Vagina (tissue), 2 donors: ENCODE data around the gene ZNF273. TPM values are rescaled to one million over a fixed set of nuclear protein-coding genes. Genes with fewer than 3 reads are reported as not detected.

Experiments
- DNase-seq, 2 donors: peaks; one replicate each; pipeline ENCODE4 v3.0.0-alpha.2; 2017; ENCODE audit errors: extremely low spot score in 2 of 2
- H3K27ac ChIP-seq: fragments of 200-600 bp; sonication (generic); one replicate; pipeline ENCODE4 v1.5.1; 2019
- H3K27me3 ChIP-seq: fragments of 200-600 bp; sonication (generic); one replicate; pipeline ENCODE4 v1.5.1; 2019
- H3K36me3 ChIP-seq, 2 donors: fragments of 200-600 bp; sonication (generic); one replicate each; pipeline ENCODE4 v1.5.1; 2017 to 2019
- H3K4me1 ChIP-seq: fragments of 200-600 bp; sonication (generic); one replicate; pipeline ENCODE4 v1.5.1; 2019
- H3K4me3 ChIP-seq, 2 donors: fragments of 200-600 bp; sonication (generic); 1 replicate in 1 of 2; 2 replicates in 1 of 2; pipeline ENCODE4 v1.5.1; 2016 to 2019
- H3K9me3 ChIP-seq: fragments of 200-600 bp; sonication (generic); one replicate; pipeline ENCODE4 v1.5.1; 2019
- POLR2A ChIP-seq, 2 donors: fragments of 450-650 bp; IDR thresholded peaks; one replicate each; pipeline ENCODE4 v1.6.1; 2017; ENCODE audit warnings: antibody characterized with exemption in 2 of 2, mild to moderate bottlenecking in 2 of 2, moderate library complexity in 2 of 2
- POLR2AphosphoS5 ChIP-seq, 2 donors: sonication (generic); formaldehyde crosslinking; IDR thresholded peaks; one replicate each; pipeline ENCODE4 v1.9.0; 2017; ENCODE audit warnings: antibody characterized with exemption in 2 of 2, mild to moderate bottlenecking in 2 of 2, low read depth in 1 of 2; ENCODE audit not compliant: insufficient read depth in 1 of 2
- intact Hi-C: fragments of 100-400 bp; cut with DNase I; formaldehyde crosslinking; loops from one replicate; pipeline ENCODE4 v1.15.1; 2023
- total RNA-seq: library from RNA; depleted of rRNA; stranded (reverse); fragments of >200 nt; gene quantifications from one replicate; pipeline ENCODE4 v1.2.3, GENCODE V29; 2016
- TF ChIP-seq, protein P1 (sequence below), 3 experiments: fragments of 450-650 bp in 2 of 3; fragments of 200-600 bp in 1 of 3; sonication (generic) in 1 of 3; IDR thresholded peaks; one replicate each; pipeline ENCODE4 v1.5.1; 2017 to 2019; ENCODE audit warnings: antibody characterized with exemption in 3 of 3, mild to moderate bottlenecking in 2 of 3, moderate library complexity in 2 of 3

ZNF273 gene
- total RNA-seq, 1 donor from 2014 or later, result 47.4 TPM

DNA sequence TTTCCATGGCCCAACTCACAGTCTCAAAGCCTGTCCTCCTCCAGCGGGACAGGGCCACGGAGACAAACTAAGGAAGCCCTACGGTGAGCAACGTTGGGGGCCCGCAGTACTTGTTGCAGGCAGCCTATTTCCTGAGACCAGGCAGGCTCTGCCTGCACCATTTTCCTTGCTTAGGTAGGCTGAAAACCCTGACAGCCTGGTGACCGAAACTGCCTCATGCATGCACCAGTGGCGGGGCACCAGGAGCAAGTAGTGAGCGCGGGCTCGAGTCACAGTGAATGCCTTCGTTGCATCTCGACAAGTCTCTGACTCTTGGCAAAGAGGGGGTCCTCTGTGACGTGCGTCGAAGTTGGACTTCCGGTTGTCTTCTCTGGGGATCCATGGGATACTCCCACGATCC is 23.3 kb upstream of the ZNF273 start:
- Histone ChIP-seq H3K27ac (no peak overlapping the region), H3K4me3 (no peak overlapping the region), H3K9me3 (no peaks in the 10 kb centered on the region), H3K4me1 (peaks cover 25% of the 10 kb centered on the region), H3K36me3 (no peaks in the 10 kb centered on the region), H3K27me3 (no peaks in the 10 kb centered on the region)
- TF ChIP-seq POLR2AphosphoS5 (IDR thresholded peaks at IDR 0.05; ENCODE audit: insufficient read depth in 1 of 2, low read depth in 1 of 2), result no peak
- no peak for TF ChIP-seq POLR2A (IDR thresholded peaks at IDR 0.05)
- TF ChIP-seq, protein P1, sequence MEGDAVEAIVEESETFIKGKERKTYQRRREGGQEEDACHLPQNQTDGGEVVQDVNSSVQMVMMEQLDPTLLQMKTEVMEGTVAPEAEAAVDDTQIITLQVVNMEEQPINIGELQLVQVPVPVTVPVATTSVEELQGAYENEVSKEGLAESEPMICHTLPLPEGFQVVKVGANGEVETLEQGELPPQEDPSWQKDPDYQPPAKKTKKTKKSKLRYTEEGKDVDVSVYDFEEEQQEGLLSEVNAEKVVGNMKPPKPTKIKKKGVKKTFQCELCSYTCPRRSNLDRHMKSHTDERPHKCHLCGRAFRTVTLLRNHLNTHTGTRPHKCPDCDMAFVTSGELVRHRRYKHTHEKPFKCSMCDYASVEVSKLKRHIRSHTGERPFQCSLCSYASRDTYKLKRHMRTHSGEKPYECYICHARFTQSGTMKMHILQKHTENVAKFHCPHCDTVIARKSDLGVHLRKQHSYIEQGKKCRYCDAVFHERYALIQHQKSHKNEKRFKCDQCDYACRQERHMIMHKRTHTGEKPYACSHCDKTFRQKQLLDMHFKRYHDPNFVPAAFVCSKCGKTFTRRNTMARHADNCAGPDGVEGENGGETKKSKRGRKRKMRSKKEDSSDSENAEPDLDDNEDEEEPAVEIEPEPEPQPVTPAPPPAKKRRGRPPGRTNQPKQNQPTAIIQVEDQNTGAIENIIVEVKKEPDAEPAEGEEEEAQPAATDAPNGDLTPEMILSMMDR (IDR thresholded peaks at IDR 0.05), result no peak
- intact Hi-C loops, result no loop called here
- peak; percentile 52 to 84 for DNase-seq

DNA sequence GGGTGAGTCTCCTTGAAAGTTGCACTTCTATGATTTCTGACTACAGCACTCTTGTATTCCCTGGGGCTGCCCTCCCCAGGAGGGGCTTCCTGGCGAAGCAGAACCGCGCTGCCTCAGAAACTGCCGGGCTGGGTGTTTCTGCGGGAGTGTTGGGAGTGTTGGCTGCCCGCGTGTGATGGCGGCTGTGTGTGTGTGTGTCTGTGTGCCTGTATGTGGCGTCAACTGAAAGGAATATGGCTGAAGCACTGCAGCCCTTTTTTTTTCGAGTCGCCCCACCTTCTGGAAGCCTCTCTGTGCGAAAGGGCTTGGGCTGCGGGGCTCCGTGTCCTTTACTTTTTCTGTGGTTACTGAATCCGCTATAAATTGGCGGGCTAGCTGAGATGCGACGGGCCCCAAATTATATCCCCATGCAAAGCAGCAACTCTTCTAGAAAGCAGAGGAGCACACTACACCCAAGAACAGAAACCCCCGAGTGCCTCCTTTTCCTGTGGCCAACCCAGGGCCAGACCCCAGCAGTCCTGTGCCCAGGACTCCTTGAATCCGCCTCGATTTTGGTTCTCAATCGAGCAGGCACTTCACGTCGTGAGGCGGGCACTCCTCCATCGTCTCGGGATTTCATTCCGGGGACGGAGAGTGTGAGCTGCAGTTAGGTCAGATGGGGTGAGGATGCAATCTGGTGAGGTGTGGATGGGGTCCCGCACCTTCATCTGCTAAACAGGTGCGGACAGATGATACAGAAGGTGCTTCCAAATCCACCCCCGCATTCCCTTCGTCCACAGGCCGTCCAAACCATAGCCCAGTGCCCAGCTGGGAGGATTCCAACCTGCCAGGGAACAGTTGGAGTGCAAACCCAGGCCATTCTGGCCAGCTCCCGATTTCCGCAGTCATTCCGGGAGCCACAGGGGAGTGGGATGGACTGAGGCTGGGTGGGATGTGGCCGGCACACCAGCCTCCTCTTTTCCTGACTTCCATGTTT is 22.5 kb upstream of the ZNF273 start:
- H3K4me1 ChIP-seq, result peaks cover 25% of the 10 kb centered on the region
- no peak for TF ChIP-seq POLR2A (IDR thresholded peaks at IDR 0.05)
- TF ChIP-seq, protein P1 (IDR thresholded peaks at IDR 0.05), result no peak
- no peak for TF ChIP-seq POLR2AphosphoS5 (IDR thresholded peaks at IDR 0.05; ENCODE audit: insufficient read depth in 1 of 2, low read depth in 1 of 2)
- no peaks in the 10 kb centered on the region for H3K36me3 ChIP-seq
- H3K27ac ChIP-seq, result no peak overlapping the region
- no peaks in the 10 kb centered on the region for H3K27me3 ChIP-seq
- no peak overlapping the region for H3K4me3 ChIP-seq
- H3K9me3 ChIP-seq, result no peaks in the 10 kb centered on the region
- intact Hi-C loops, result no loop called here
- peak; percentile 34 to 75 for DNase-seq

- no peaks in the 10 kb centered on the region for H3K9me3 ChIP-seq
- peak overlapping the region; percentile 31 for H3K27ac ChIP-seq
- TF ChIP-seq POLR2A (IDR thresholded peaks at IDR 0.05) (no peak), POLR2AphosphoS5 (IDR thresholded peaks at IDR 0.05; ENCODE audit: insufficient read depth in 1 of 2, low read depth in 1 of 2) (no peak)
- TF ChIP-seq, protein P1 (IDR thresholded peaks at IDR 0.05), result no peak
- H3K4me3 ChIP-seq, result peak overlapping the region; percentile 51 to 59
- peaks cover 25% of the 10 kb centered on the region for H3K4me1 ChIP-seq
- intact Hi-C loops, result no loop called here
- no peaks in the 10 kb centered on the region for H3K36me3 ChIP-seq
- peak; percentile 62 to 94 for DNase-seq
- H3K27me3 ChIP-seq, result no peaks in the 10 kb centered on the region
Observed at GRCh38 chr7:64881461-64882287, 21.4 kb upstream of the ZNF273 start.

- intact Hi-C loops, result no loop called here
Observed at GRCh38 chr7:64882341-64883112, 20.5 kb upstream of the ZNF273 start.

More at GRCh38 chr7:64882341-64883112, 20.5 kb upstream of the ZNF273 start:
- Histone ChIP-seq H3K27ac (peak overlapping the region; percentile 31), H3K27me3 (no peaks in the 10 kb centered on the region), H3K4me1 (peaks cover 24% of the 10 kb centered on the region), H3K4me3 (peak overlapping the region; percentile 51 to 59), H3K9me3 (no peaks in the 10 kb centered on the region), H3K36me3 (no peaks in the 10 kb centered on the region)
- TF ChIP-seq POLR2AphosphoS5 (IDR thresholded peaks at IDR 0.05; ENCODE audit: insufficient read depth in 1 of 2, low read depth in 1 of 2) (peak in 1 of 2 donors; percentile 36), POLR2A (IDR thresholded peaks at IDR 0.05) (no peak)
- TF ChIP-seq, protein P1 (IDR thresholded peaks at IDR 0.05), result no peak
- DNase-seq, result peak; percentile 85 to 95
